SK-MEL-5 (cell line): Measurements from ENCODE around the gene ZCCHC7. TPM values are rescaled to one million over a fixed set of nuclear protein-coding genes. Genes with fewer than 3 reads are reported as not detected.

Source experiments
- small RNA-seq, 2 experiments: library from RNA; depleted of rRNA; stranded (forward); fragments of <200 nt; gene quantifications; one replicate each; pipeline ENCODE3, GENCODE V24; 2014
- total RNA-seq: library from RNA; depleted of rRNA; stranded (reverse); fragments of >200 nt; shearing (Covaris generic); gene quantifications from 2 replicates; pipeline ENCODE4 v1.2.3, GENCODE V29; 2014; rRNA removed

The ZCCHC7 gene
- total RNA-seq, 1 experiment from 2014 or later = 11.3 TPM

Small RNA genes within 50 kb of the gene (small RNA-seq; reads per million reads assigned to genes)
- gene AL512604.1 = 0 reads per million in 2 experiments
- gene RF00019 = 0 reads per million in 2 experiments
- gene RNU6-677P = 0 to 0.05 reads per million in 2 experiments

Other genes starting within 250 kb of the ZCCHC7 start
- gene PAX5, start 86.3 kb upstream of the ZCCHC7 start, total RNA-seq = not detected in 2 replicates